ENCODE results near the gene PIK3C2B.
"Not testable (repeated sequence)": the region's sequence is repeated elsewhere in the genome, so short reads cannot be mapped to it uniquely, and the experiment has no call there.

PIK3C2B gene, protein sequence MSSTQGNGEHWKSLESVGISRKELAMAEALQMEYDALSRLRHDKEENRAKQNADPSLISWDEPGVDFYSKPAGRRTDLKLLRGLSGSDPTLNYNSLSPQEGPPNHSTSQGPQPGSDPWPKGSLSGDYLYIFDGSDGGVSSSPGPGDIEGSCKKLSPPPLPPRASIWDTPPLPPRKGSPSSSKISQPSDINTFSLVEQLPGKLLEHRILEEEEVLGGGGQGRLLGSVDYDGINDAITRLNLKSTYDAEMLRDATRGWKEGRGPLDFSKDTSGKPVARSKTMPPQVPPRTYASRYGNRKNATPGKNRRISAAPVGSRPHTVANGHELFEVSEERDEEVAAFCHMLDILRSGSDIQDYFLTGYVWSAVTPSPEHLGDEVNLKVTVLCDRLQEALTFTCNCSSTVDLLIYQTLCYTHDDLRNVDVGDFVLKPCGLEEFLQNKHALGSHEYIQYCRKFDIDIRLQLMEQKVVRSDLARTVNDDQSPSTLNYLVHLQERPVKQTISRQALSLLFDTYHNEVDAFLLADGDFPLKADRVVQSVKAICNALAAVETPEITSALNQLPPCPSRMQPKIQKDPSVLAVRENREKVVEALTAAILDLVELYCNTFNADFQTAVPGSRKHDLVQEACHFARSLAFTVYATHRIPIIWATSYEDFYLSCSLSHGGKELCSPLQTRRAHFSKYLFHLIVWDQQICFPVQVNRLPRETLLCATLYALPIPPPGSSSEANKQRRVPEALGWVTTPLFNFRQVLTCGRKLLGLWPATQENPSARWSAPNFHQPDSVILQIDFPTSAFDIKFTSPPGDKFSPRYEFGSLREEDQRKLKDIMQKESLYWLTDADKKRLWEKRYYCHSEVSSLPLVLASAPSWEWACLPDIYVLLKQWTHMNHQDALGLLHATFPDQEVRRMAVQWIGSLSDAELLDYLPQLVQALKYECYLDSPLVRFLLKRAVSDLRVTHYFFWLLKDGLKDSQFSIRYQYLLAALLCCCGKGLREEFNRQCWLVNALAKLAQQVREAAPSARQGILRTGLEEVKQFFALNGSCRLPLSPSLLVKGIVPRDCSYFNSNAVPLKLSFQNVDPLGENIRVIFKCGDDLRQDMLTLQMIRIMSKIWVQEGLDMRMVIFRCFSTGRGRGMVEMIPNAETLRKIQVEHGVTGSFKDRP (N-terminal part only)

GRCh38 chr1:204494281-204495077, at the start of gene PIK3C2B:
TSS of gene PIK3C2B (minus strand) at chr1:204494805. CDS start at chr1:204469802, 25,003 bp downstream.
- peak; percentile 90 to 92 for DNase-seq

DNA sequence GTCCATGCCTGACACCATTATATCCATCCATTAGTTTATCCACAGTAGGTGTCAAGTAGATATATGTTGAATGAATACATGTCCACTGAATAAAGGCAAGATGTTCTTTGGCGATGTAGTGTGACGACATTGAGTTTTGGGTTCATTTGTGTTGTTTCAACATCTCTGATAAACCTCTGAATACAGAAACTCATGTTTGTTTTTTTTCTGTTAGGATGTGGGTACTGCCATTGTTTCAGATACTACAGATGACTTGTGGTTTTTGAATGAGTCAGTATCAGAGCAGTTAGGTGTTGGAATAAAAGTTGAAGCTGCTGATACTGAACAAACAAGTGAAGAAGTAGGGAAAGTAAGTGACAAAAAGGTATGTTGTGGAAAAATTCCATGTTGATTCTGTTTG, 49.7 kb upstream of the PIK3C2B start:
- DNase-seq = no peak

DNA sequence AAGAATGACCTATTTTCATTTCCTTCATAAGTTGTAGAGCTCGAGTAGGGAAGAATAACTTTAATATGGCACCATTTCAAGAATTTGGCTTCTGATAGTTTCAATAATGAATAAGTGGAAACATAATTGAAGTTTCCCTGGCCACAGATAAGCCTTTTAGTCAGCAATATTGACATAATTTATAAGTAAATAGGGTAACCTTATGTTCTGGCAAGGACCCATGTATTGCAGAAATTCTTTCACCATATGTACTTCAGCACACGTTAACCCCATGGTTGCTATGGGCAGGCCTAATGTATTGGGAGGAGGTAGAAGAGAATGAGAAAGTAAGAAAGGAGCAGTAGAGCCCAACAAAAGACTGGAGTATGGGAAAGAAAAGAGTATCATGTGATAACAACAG, 47.0 kb upstream of the PIK3C2B start:
- DNase-seq = no peak

- DNase-seq = no peak
Observed at GRCh38 chr1:204532832-204533231, 38.2 kb upstream of the PIK3C2B start.

DNA sequence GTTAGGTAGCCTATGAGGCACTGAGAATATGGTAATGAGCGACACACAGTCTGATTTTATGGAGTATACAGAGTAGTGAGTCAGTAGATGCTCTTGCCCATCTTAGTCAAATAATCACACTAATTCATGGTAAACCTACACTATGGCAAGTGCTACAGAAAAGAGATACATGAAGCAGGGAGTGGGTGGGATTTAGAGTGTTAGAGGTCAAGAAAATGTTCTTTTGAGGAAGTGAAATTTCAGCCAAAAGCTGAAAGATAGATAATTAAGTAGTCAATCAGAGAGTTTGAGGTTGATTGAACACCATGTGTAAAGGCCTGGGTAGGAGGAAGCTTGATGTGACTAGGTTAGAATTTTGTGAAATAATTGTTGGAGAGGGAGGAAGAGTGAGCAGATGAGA, 36.3 kb upstream of the PIK3C2B start:
- no peak for DNase-seq

DNA sequence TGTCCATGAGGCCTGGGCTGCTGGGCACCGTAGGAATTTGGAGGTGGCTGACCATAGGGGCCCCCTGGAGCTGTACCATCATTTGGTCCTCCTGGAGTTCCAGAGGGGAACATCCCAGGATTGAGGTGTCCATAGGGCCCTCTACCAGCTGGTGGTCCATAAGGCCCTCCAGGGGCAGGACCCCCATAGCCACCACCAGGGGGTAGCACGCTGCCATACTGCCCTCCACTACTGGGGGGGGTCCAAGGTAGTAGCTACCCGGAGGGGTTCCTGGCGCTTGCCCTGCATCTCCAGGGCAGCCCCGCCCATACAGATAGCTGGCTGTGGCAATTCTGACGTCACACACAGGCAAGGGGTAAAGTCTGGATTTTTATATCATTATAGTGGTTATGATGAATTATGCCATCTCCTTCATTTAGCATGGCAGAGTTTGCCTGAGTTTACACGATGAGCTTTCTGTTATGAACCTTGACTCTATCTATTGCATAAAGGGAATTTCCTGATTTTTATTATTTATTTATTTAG, 34.8 kb upstream of the PIK3C2B start:
- DNase-seq = no peak

DNA sequence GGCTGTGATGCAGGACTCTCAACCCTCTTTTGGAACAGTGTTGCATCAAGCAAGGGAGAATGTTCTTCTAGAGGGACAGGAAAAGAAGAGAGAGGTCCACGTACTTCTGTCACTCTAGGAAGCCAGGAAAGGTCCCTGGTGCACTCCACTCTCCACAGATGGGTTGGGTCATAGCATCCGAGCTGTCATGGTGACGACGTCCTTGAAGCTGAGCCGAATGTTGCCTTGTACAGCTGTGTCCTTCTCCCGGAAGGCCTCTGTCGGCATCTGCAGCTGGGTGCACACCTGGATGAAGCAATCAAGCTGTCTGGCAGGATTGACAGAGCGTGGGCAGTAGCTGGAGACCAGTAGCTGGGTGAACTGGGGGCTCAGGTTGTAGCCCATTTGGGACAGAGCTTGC, 34.1 kb upstream of the PIK3C2B start:
- no peak for DNase-seq

DNA sequence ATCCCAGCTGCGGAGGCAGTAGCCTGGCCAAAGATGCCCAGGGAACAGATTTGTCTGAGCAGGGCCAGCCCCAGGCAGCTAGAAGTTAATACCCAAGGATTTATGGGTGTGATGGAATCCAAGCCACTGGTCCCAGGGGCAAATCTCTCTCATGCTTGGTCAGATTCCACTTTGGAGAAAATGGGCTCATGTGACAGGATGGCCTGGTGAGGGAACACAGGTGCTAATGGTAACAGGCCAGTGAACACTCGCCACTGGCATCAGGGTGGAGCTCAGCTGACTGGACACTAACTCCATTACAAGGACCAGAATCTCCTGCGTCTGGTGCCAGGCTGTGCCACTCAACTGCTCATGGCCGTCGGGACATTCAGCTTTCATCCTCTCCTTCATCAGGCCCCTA, 33.6 kb upstream of the PIK3C2B start:
- DNase-seq = no peak

GRCh38 chr1:204524986-204525385, 30.4 kb upstream of the PIK3C2B start:
- DNase-seq = no peak

DNA sequence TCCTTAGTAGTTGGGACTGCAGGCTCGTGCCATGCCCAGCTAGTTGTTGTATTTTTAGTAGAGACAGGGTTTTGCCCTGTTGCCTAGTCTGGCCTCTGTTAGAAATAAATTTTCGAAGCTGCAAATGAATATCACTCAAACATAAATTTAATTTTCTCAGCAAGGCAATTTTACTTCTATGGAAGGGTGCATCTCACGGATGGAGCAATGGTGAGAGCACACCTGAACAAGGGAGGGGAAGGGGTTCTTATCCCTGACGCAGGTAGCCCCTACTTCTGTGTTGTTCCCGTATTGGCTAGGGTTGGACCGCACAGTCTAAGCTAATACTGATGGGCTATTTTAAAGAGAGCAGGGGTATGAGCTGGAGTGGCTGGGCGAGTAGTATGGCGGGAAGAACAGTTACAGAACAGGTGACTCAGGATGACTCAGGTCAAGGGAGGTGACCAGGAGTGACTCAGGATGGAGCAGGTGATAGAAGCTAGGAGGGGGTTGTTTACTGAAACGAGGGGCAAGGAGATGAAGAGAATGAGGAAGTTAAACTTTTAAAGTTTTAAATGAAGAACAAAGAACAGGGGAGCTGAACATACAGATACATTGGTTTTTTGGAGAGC, 29.1 kb upstream of the PIK3C2B start:
- DNase-seq = no peak

DNA sequence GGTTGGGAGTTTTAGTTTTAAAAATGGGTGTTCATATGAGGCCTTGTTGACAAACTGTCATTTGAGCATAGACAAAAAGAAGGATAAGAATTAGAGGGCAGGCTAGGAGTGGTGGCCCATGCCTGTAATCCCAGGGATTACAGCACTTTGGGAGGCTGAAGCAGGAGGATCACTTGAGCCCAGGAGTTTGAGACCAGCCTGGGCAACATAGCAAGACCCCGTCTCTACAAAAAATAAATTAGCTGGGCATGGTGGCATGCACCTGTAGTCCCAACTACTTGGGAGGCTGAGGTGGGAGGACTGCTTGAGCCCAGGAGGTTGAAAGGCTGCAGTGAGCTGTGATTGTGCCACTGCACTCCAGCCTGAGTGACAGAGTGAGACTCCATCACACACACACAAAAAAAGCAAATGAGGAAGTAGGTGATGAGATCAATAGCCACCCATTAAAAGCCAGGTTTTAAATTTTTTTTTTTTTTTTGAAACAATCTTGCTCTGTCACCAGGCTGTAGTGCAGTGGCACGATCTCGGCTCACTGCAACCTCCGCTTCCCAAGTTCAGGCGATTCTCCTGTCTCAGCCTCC, 27.4 kb upstream of the PIK3C2B start:
- not testable (repeated sequence) for DNase-seq

DNA sequence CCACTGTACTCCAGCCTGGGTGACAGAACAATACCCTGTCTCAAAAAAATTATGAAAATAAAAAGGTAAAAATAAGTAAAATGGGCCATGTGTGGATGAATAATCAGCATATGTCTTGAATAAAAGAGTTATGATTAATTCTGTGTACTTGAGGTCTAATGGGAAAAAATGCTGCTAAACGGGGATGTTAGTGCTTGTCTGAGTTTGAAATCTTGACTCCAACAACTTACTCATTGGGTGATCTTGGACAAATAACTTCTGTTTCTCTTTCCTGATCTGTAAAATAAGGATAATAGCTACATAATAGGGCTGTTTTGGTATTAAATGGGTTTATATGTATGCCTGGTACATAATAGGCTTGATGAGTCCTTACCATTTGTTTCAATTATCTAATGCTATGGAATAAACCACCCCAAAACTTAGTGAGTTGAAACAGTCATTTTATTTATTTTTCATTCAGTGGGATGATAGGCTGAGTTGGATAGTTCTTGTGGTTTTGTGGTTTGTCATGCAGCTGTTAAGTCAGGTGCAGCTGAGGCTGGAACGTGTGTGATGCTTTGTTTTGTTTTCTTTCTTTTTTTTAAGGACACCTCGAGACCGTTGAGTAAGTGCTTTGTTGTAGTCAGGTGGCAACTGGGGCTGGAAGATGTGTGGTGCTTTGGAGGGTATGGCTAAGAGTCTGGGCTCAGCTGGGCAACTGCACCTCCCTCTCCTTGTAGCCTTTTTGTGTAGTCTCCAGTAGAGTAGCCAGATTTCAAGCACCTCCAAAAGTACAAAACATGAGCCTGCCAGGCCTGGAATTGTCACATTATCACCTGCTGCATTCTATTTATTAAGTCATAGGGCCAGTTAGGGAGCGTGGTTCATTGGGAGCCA, 26.5 kb upstream of the PIK3C2B start:
- DNase-seq = peak; percentile 96

- not testable (repeated sequence) for DNase-seq
Observed at GRCh38 chr1:204517382-204517781, 22.8 kb upstream of the PIK3C2B start.

- DNase-seq = peak; percentile 98 to 99
Observed at GRCh38 chr1:204516180-204516879, 21.7 kb upstream of the PIK3C2B start, which contains the start of gene MDM4. TSS of gene MDM4 (plus strand) at chr1:204516406. CDS start at chr1:204525519, 9,113 bp downstream.

GRCh38 chr1:204514828-204515227, 20.2 kb upstream of the PIK3C2B start:
- DNase-seq = no peak

DNA sequence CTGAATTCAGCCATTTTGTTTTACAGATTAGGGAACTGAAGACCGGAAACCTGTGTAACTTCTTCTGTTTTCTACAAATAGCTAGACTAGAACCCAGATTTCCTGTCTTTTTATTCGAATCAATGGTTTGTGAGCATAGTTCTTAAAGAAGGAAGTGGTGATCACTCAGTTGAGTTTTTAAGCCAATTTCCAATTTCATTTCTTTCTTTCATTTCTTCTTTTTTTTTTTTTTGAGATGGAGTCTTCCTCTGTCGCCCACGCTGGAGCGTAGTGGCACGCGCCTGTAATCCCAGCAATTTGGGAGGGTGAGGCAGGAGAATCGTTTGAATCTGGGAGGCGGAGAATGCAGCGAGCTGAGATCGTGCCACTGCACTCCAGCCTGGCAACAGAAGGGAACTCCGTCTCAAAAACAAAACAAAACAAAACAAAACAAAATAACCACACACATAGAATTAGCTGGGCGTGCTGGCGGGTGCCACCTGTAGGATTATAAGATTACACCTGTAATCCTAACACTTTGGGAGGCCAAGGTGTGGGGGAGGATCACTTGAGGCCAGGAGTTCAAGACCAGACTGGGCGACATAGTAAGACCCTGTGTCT, 18.6 kb upstream of the PIK3C2B start:
- no peak for DNase-seq

DNA sequence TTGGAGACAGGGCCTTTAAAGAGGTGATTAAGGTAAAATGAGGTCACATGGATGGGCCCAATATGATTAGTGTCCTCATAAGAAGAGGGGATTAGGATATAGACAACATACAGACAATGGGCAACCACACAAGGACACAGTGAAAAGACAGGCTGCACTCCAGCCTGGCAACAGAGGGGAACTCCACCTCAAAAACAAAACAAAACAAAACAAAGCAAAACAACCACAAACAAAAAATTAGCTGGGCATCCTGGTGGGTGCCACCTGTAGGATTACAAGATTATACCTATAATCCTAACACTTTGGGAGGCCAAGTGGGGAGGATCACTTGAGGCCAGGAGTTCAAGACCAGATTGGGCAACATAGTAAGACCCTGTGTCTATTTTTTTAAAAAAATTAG, 16.8 kb upstream of the PIK3C2B start:
- no peak for DNase-seq

DNA sequence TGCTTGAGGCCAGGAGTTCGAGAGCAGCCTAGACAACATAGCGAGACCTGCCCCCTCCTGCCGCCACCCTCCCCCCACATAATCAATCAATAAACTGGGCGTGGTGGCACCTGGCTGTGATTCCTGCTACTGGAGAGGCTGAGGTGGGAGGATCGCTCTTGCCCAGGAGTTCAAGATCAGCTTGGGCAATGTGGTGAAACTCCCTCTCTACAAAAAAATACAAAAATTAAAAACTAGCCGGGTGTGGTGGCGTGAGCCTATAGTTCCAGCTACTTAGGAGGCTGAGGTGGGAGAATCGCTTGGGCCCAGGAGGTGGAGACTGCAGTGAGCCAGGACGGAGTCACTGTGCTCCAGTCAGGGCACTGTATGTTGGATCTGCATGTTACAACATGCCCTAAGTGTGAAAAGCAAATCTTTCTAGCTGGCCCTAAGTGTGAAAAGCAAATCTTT, 14.6 kb upstream of the PIK3C2B start:
- DNase-seq = no peak

Data from NCI-H187 (cell line).